Stimulated activated CD8-positive, alpha-beta memory T cell treated with anti-CD3 and anti-CD28 coated beads, Interleukin-15, amount 100 ng/mL, for 48 hours (primary cell): ENCODE measurements around the gene PNMA8A.
"Not testable (repeated sequence)": the region's sequence is repeated elsewhere in the genome, so short reads cannot be mapped to it uniquely, and the experiment has no call there.

ENCODE experiments used
- DNase-seq, 2 donors: peaks; one replicate each; pipeline ENCODE4 v3.0.0-alpha.2; 2020; ENCODE audit warnings: low read depth in 2 of 2

Gene PNMA8A

GRCh38 chr19:46463516-46463915 lies 7.8 kb downstream of the PNMA8A start:
- DNase-seq = no peak

GRCh38 chr19:46461537-46461936 lies 9.8 kb downstream of the PNMA8A start:
- no peak for DNase-seq

- no peak for DNase-seq
These were observed 10.4 kb downstream of the PNMA8A start for GRCh38 chr19:46460981-46461380.

GRCh38 chr19:46460055-46460454 lies 11.3 kb downstream of the PNMA8A start:
- no peak for DNase-seq

- DNase-seq = no peak
These were observed 14.4 kb downstream of the PNMA8A start for GRCh38 chr19:46456930-46457329.

- no peak for DNase-seq
These were observed 17.1 kb downstream of the PNMA8A start for GRCh38 chr19:46454244-46454643.

GRCh38 chr19:46453661-46454060 lies 17.7 kb downstream of the PNMA8A start:
- DNase-seq = no peak

- DNase-seq = no peak
These were observed 19.2 kb downstream of the PNMA8A start for GRCh38 chr19:46452186-46452585.

- DNase-seq = no peak
These were observed 20.0 kb downstream of the PNMA8A start for GRCh38 chr19:46451352-46451751.

- DNase-seq = no peak
These were observed 20.6 kb downstream of the PNMA8A start for GRCh38 chr19:46450737-46451136.

- DNase-seq = no peak
These were observed 22.1 kb downstream of the PNMA8A start for GRCh38 chr19:46449228-46449627.

- DNase-seq = no peak
These were observed 22.8 kb downstream of the PNMA8A start for GRCh38 chr19:46448601-46449000.

GRCh38 chr19:46447824-46448223 lies 23.5 kb downstream of the PNMA8A start:
- DNase-seq = no peak

GRCh38 chr19:46447006-46447405 lies 24.4 kb downstream of the PNMA8A start:
- no peak for DNase-seq

- no peak for DNase-seq
These were observed 25.3 kb downstream of the PNMA8A start for GRCh38 chr19:46446021-46446420.

- no peak for DNase-seq
These were observed 28.4 kb downstream of the PNMA8A start for GRCh38 chr19:46442808-46443450.

- DNase-seq = no peak
These were observed 29.5 kb downstream of the PNMA8A start for GRCh38 chr19:46441866-46442265.

GRCh38 chr19:46435689-46436088 lies 35.7 kb downstream of the PNMA8A start:
- DNase-seq = not testable (repeated sequence)

GRCh38 chr19:46435009-46435408 lies 36.4 kb downstream of the PNMA8A start:
- no peak for DNase-seq

- not testable (repeated sequence) for DNase-seq
These were observed 37.9 kb downstream of the PNMA8A start for GRCh38 chr19:46433470-46433869.

GRCh38 chr19:46431824-46432223 lies 39.5 kb downstream of the PNMA8A start:
- DNase-seq = no peak

GRCh38 chr19:46429999-46430398 lies 41.4 kb downstream of the PNMA8A start:
- DNase-seq = no peak

GRCh38 chr19:46428239-46429135 lies 42.9 kb downstream of the PNMA8A start, which contains the start of gene PNMA8C:
Gene PNMA8C, minus strand, starts transcription at chr19:46428936. Its CDS starts 577 bp downstream, at chr19:46428359.
- DNase-seq = peak; percentile 59 to 62
